SK-N-SH (cell line): ENCODE results near the gene CCDC88C.

Source experiments
- EZH2phosphoT487 ChIP-seq: fragments of 200-600 bp; sonication (generic); IDR thresholded peaks from 2 replicates; pipeline ENCODE4 v1.6.1; 2017; ENCODE audit warnings: low read depth, mixed run types, mild to moderate bottlenecking, antibody characterized with exemption, moderate library complexity, borderline replicate concordance
- GABPA ChIP-seq: IDR thresholded peaks from 2 replicates; pipeline ENCODE4 v1.4.0; 2012; ENCODE audit warnings: low read depth, mild to moderate bottlenecking
- JUND ChIP-seq: IDR thresholded peaks from 2 replicates; pipeline ENCODE4 v1.4.0; 2012
- MXI1 ChIP-seq: IDR thresholded peaks from 2 replicates; pipeline ENCODE4 v1.6.1; 2012; ENCODE audit warnings: mild to moderate bottlenecking, low read depth, low read length, improper control_type of control experiment
- NFIC ChIP-seq: IDR thresholded peaks from 2 replicates; pipeline ENCODE4 v1.4.0; 2012; ENCODE audit warnings: borderline replicate concordance
- RAD21 ChIP-seq: IDR thresholded peaks from 2 replicates; pipeline ENCODE4 v1.6.1; 2012; ENCODE audit warnings: mild to moderate bottlenecking, low read length
- REST ChIP-seq: IDR thresholded peaks from 2 replicates; pipeline ENCODE4 v1.6.1; 2012; ENCODE audit warnings: mild to moderate bottlenecking, low read depth, low read length, moderate library complexity
- SIN3A ChIP-seq: IDR thresholded peaks from 2 replicates; pipeline ENCODE4 v1.6.1; 2012; ENCODE audit warnings: low read depth, mild to moderate bottlenecking, low read length, moderate library complexity, borderline replicate concordance
- TAF1 ChIP-seq: IDR thresholded peaks from 2 replicates; pipeline ENCODE4 v1.6.1; 2012; ENCODE audit warnings: low read depth, mild to moderate bottlenecking, low read length, moderate library complexity, borderline replicate concordance
- YY1 ChIP-seq: IDR thresholded peaks from 2 replicates; pipeline ENCODE4 v1.4.0; 2012; ENCODE audit warnings: low read depth, mild to moderate bottlenecking
- TF ChIP-seq, protein P1 (sequence below): fragments of 200-600 bp; sonication (generic); IDR thresholded peaks from 2 replicates; pipeline ENCODE4 v1.6.1; 2017; ENCODE audit warnings: antibody characterized with exemption, mild to moderate bottlenecking, moderate library complexity

DNA sequence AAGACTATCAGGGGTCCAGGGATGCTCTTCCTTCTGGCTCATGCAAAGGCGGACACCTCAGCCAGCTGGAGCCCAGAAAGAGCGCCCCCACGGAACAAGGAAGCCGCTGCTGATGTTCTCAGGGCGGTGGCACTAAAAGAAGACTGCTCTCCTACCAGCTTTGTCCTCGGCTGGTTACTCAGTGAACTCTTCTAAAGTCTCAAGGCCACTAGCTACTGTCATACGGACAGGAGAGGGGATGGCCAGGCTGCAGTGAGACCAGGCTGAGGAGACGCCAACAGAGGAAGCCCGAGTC lies 59.6 kb downstream of the CCDC88C start:
- TF ChIP-seq, protein P1, sequence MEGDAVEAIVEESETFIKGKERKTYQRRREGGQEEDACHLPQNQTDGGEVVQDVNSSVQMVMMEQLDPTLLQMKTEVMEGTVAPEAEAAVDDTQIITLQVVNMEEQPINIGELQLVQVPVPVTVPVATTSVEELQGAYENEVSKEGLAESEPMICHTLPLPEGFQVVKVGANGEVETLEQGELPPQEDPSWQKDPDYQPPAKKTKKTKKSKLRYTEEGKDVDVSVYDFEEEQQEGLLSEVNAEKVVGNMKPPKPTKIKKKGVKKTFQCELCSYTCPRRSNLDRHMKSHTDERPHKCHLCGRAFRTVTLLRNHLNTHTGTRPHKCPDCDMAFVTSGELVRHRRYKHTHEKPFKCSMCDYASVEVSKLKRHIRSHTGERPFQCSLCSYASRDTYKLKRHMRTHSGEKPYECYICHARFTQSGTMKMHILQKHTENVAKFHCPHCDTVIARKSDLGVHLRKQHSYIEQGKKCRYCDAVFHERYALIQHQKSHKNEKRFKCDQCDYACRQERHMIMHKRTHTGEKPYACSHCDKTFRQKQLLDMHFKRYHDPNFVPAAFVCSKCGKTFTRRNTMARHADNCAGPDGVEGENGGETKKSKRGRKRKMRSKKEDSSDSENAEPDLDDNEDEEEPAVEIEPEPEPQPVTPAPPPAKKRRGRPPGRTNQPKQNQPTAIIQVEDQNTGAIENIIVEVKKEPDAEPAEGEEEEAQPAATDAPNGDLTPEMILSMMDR: no peak
- TF ChIP-seq SIN3A (no peak), GABPA (no peak), REST (no peak), RAD21 (no peak), TAF1 (no peak), YY1 (no peak), MXI1 (no peak), EZH2phosphoT487 (no peak), JUND (no peak), NFIC (no peak)
